ENCODE data around the gene NR1H4. TPM values are rescaled to one million over a fixed set of nuclear protein-coding genes. Genes with fewer than 3 reads are reported as not detected.

The NR1H4 gene
- total and polyA plus RNA-seq, 2 experiments from 2014 or later, result not detected

DNA sequence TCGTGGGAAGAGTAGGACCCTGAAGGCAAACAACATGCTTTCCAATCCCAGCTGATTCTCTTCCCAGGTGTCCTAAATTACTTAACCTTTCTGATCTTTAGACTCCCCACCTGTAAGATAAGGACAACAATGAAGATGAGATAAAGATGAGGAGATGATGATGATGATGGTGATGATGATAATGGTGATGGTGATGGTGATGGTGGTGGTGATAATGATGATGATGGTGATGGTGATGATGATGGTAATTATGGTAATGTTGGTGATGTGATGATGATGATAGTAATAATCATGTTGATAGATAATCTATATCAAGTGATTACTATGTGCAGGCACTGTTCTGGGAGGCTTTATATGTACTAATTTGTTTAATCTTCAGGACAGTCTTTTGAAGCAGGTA is 48.3 kb downstream of the NR1H4 start:
- H2AFZ ChIP-seq, result no peak overlapping the region

DNA sequence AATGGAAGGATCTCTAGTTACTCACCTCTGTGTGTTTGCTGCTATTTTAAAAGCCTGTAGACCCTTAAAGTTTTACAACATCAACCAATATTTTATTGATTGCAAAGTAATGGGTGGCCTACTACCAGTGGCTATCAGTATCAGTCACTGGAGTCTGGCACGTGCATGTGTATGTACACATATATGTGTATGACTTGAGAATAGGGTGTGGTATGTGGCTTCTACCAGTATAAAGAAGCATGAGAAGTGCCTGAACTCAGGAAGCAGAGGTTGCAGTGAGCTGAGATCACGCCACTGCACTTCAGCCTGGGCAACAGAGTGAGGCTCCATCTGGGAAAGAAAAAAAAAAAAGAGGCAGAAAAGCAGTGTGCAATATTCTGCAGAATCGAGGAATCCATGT is 54.4 kb downstream of the NR1H4 start:
- TF ChIP-seq ZNF331 (CRISPR knock-in tag; IDR thresholded peaks at IDR 0.05; ENCODE audit: low read depth) (no peak), NANOG (IDR thresholded peaks at IDR 0.05; ENCODE audit: borderline replicate concordance) (0 out of 2 replicates have a peak, but pooled peaks have one; percentile 1)
- TF ChIP-seq, protein P1, sequence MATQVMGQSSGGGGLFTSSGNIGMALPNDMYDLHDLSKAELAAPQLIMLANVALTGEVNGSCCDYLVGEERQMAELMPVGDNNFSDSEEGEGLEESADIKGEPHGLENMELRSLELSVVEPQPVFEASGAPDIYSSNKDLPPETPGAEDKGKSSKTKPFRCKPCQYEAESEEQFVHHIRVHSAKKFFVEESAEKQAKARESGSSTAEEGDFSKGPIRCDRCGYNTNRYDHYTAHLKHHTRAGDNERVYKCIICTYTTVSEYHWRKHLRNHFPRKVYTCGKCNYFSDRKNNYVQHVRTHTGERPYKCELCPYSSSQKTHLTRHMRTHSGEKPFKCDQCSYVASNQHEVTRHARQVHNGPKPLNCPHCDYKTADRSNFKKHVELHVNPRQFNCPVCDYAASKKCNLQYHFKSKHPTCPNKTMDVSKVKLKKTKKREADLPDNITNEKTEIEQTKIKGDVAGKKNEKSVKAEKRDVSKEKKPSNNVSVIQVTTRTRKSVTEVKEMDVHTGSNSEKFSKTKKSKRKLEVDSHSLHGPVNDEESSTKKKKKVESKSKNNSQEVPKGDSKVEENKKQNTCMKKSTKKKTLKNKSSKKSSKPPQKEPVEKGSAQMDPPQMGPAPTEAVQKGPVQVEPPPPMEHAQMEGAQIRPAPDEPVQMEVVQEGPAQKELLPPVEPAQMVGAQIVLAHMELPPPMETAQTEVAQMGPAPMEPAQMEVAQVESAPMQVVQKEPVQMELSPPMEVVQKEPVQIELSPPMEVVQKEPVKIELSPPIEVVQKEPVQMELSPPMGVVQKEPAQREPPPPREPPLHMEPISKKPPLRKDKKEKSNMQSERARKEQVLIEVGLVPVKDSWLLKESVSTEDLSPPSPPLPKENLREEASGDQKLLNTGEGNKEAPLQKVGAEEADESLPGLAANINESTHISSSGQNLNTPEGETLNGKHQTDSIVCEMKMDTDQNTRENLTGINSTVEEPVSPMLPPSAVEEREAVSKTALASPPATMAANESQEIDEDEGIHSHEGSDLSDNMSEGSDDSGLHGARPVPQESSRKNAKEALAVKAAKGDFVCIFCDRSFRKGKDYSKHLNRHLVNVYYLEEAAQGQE (IDR thresholded peaks at IDR 0.05; ENCODE audit: unreplicated experiment), result no peak
- Histone ChIP-seq H3K27me3 (ENCODE audit: insufficient read depth) (no peaks in the 10 kb centered on the region), H3K4me2 (no peak overlapping the region), H3F3A (replicated peaks; ENCODE audit: low read depth) (no peaks in the 10 kb centered on the region), H3K36me3 (ENCODE audit: insufficient read depth) (no peaks in the 10 kb centered on the region), H3K79me2 (replicated peaks; ENCODE audit: insufficient read depth) (no peaks in the 10 kb centered on the region), H3K4me3 (no peak overlapping the region), H3K4me1 (ENCODE audit: insufficient read depth) (peaks cover 22% of the 10 kb centered on the region), H3K27ac (ENCODE audit: low read depth) (no peak overlapping the region), H4K20me1 (replicated peaks; ENCODE audit: insufficient read depth) (no peaks in the 10 kb centered on the region), H3K9me2 (ENCODE audit: insufficient read depth) (peaks cover 23% of the 10 kb centered on the region; the same call in 1 of the 2 replicates), H2AFZ (no peak overlapping the region)
- no peak for ATAC-seq
- peak overlapping the region; percentile 82; the same call in 1 of the 2 replicates for H3K27ac Mint-ChIP-seq
- H3K4me3 Mint-ChIP-seq, result no peak overlapping the region
- H3K36me3 Mint-ChIP-seq (ENCODE audit: low read depth), result no peaks in the 10 kb centered on the region
- H3K4me1 Mint-ChIP-seq, result peaks cover 23% of the 10 kb centered on the region
- peaks cover 4% of the 10 kb centered on the region for H3K27me3 Mint-ChIP-seq (ENCODE audit: insufficient read depth, low read depth, poor library complexity)
- no peak for DNase-seq (ENCODE audit: low spot score)
- no peaks in the 10 kb centered on the region for H3K9me3 Mint-ChIP-seq

More for the DNA sequence above, 48.3 kb downstream of the NR1H4 start:
- no peak overlapping the region for H3K4me3 ChIP-seq
- H3K27me3 ChIP-seq (ENCODE audit: insufficient read depth), result no peaks in the 10 kb centered on the region
- no peaks in the 10 kb centered on the region for H3K79me2 ChIP-seq (replicated peaks; ENCODE audit: insufficient read depth)
- no peak overlapping the region for H3K4me2 ChIP-seq
- Mint-ChIP-seq H3K4me1 (no peaks in the 10 kb centered on the region), H3K9me3 (no peaks in the 10 kb centered on the region), H3K36me3 (ENCODE audit: low read depth) (no peaks in the 10 kb centered on the region), H3K4me3 (no peak overlapping the region), H3K27ac (no peak overlapping the region), H3K27me3 (ENCODE audit: insufficient read depth, low read depth, poor library complexity) (no peaks in the 10 kb centered on the region)
- H3K9me2 ChIP-seq (ENCODE audit: insufficient read depth), result peaks cover 9% of the 10 kb centered on the region; the same call in 1 of the 2 replicates
- TF ChIP-seq, protein P2, sequence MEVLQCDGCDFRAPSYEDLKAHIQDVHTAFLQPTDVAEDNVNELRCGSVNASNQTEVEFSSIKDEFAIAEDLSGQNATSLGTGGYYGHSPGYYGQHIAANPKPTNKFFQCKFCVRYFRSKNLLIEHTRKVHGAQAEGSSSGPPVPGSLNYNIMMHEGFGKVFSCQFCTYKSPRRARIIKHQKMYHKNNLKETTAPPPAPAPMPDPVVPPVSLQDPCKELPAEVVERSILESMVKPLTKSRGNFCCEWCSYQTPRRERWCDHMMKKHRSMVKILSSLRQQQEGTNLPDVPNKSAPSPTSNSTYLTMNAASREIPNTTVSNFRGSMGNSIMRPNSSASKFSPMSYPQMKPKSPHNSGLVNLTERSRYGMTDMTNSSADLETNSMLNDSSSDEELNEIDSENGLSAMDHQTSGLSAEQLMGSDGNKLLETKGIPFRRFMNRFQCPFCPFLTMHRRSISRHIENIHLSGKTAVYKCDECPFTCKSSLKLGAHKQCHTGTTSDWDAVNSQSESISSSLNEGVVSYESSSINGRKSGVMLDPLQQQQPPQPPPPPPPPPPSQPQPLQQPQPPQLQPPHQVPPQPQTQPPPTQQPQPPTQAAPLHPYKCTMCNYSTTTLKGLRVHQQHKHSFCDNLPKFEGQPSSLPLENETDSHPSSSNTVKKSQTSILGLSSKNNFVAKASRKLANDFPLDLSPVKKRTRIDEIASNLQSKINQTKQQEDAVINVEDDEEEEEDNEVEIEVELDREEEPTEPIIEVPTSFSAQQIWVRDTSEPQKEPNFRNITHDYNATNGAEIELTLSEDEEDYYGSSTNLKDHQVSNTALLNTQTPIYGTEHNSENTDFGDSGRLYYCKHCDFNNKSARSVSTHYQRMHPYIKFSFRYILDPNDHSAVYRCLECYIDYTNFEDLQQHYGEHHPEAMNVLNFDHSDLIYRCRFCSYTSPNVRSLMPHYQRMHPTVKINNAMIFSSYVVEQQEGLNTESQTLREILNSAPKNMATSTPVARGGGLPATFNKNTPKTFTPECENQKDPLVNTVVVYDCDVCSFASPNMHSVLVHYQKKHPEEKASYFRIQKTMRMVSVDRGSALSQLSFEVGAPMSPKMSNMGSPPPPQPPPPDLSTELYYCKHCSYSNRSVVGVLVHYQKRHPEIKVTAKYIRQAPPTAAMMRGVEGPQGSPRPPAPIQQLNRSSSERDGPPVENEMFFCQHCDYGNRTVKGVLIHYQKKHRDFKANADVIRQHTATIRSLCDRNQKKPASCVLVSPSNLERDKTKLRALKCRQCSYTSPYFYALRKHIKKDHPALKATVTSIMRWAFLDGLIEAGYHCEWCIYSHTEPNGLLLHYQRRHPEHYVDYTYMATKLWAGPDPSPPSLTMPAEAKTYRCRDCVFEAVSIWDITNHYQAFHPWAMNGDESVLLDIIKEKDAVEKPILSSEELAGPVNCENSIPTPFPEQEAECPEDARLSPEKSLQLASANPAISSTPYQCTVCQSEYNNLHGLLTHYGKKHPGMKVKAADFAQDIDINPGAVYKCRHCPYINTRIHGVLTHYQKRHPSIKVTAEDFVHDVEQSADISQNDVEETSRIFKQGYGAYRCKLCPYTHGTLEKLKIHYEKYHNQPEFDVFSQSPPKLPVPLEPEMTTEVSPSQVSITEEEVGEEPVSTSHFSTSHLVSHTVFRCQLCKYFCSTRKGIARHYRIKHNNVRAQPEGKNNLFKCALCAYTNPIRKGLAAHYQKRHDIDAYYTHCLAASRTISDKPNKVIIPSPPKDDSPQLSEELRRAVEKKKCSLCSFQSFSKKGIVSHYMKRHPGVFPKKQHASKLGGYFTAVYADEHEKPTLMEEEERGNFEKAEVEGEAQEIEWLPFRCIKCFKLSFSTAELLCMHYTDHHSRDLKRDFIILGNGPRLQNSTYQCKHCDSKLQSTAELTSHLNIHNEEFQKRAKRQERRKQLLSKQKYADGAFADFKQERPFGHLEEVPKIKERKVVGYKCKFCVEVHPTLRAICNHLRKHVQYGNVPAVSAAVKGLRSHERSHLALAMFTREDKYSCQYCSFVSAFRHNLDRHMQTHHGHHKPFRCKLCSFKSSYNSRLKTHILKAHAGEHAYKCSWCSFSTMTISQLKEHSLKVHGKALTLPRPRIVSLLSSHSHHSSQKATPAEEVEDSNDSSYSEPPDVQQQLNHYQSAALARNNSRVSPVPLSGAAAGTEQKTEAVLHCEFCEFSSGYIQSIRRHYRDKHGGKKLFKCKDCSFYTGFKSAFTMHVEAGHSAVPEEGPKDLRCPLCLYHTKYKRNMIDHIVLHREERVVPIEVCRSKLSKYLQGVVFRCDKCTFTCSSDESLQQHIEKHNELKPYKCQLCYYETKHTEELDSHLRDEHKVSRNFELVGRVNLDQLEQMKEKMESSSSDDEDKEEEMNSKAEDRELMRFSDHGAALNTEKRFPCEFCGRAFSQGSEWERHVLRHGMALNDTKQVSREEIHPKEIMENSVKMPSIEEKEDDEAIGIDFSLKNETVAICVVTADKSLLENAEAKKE (CRISPR knock-in tag; IDR thresholded peaks at IDR 0.05), result no peak
- H4K20me1 ChIP-seq (replicated peaks; ENCODE audit: insufficient read depth), result no peaks in the 10 kb centered on the region
- no peak overlapping the region for H3K27ac ChIP-seq (ENCODE audit: low read depth)
- ATAC-seq (no peak), DNase-seq (ENCODE audit: low spot score) (no peak)
- H3K4me1 ChIP-seq (ENCODE audit: insufficient read depth), result no peaks in the 10 kb centered on the region
- no peaks in the 10 kb centered on the region for H3F3A ChIP-seq (replicated peaks; ENCODE audit: low read depth)
- no peaks in the 10 kb centered on the region for H3K36me3 ChIP-seq (ENCODE audit: insufficient read depth)
